Neural progenitor cell (in vitro differentiated cells): ENCODE measurements around the gene VANGL2.

Source experiments
- CTCF ChIP-seq: fragments of 200-600 bp; sonication (generic); IDR thresholded peaks from 2 replicates; pipeline ENCODE4 v1.5.1; 2017; ENCODE audit warnings: antibody characterized with exemption, mild to moderate bottlenecking
- EZH2 ChIP-seq: fragments of 200-600 bp; sonication (generic); IDR thresholded peaks from 2 replicates; pipeline ENCODE4 v1.6.1; 2017; ENCODE audit warnings: antibody characterized with exemption, mild to moderate bottlenecking, moderate library complexity

DNA sequence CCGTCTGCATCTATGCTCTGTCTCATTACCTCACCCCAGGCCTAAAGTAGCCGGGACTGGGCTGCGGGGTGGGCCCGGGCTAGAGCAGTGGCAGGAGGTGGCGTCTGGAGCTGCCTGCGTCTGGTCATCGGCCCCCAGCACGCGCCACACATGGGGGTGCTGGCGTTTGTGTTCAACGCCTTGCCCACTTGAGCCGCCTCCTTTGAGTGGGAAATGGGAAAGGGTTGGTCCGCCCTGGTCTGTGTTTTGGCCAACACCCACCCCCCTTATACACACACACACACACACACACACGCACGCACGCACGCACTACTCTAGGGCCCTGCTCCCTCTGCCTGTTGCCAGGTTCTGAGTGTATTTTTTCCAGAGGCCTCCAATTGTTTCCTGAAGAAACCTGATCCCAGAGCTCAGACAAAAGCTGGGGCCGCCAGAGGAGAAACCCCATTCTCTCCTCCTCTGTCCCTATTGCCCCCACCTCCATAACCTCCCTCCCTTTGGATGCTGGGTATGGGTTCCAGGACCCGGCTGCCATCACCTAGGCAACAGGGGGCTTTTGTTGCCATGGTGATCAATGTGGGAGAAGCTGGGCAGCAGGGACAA lies 10.1 kb downstream of the VANGL2 start:
- TF ChIP-seq EZH2, result no peak
- no peak for TF ChIP-seq CTCF
